SK-N-MC (cell line): ENCODE data around the gene NECAB2.

Source experiments
- DNase-seq: peaks from one replicate; pipeline ENCODE4 v3.0.0-alpha.2; 2011; ENCODE audit warnings: low read depth, low spot score
- H3K27ac ChIP-seq: fragments of 200-600 bp; sonication (generic); 2 replicates; pipeline ENCODE4 v1.5.1; 2016; ENCODE audit warnings: mixed run types
- H3K36me3 ChIP-seq: fragments of 200-600 bp; sonication (generic); 2 replicates; pipeline ENCODE4 v1.6.1; 2017; ENCODE audit warnings: antibody characterized with exemption, low read length, mixed read lengths; ENCODE audit not compliant: insufficient read depth
- H3K4me3 ChIP-seq: fragments of 200-600 bp; sonication (generic); 2 replicates; pipeline ENCODE4 v1.5.1; 2016
- H3K9ac ChIP-seq: fragments of 200-600 bp; sonication (generic); 2 replicates; pipeline ENCODE4 v1.8.0; 2017; ENCODE audit warnings: mixed run types, mixed read lengths; ENCODE audit not compliant: insufficient read length
- H3K9me3 ChIP-seq: fragments of 200-600 bp; sonication (generic); 2 replicates; pipeline ENCODE4 v1.6.1; 2017; ENCODE audit warnings: low read depth, mild to moderate bottlenecking, antibody characterized with exemption, low read length, moderate library complexity, mixed read lengths
- EZH2 ChIP-seq: fragments of 200-600 bp; sonication (generic); IDR thresholded peaks from one replicate; pipeline ENCODE4 v1.6.1; 2017; ENCODE audit warnings: antibody characterized with exemption
- FOXP2 ChIP-seq: optimal IDR thresholded peaks from 2 replicates; pipeline ENCODE3; 2011; ENCODE audit warnings: mild to moderate bottlenecking, moderate library complexity; ENCODE audit not compliant: insufficient read depth; ENCODE audit errors: extremely low read length, control extremely low read depth
- POLR2AphosphoS5 ChIP-seq: IDR thresholded peaks from 2 replicates; pipeline ENCODE4 v1.6.1; 2012; ENCODE audit warnings: mild to moderate bottlenecking, low read depth, low read length, borderline replicate concordance

NECAB2 gene

GRCh38 chr16:83983491-83983890 lies 15.4 kb downstream of the NECAB2 start:
- Histone ChIP-seq H3K36me3 (no peaks in the 10 kb centered on the region), H3K9ac (no peak overlapping the region), H3K27ac (no peak overlapping the region), H3K4me3 (no peak overlapping the region), H3K9me3 (no peaks in the 10 kb centered on the region)
- no peak for TF ChIP-seq POLR2AphosphoS5
- TF ChIP-seq EZH2, result no peak
- TF ChIP-seq FOXP2, result no peak
- no peak for DNase-seq

DNA sequence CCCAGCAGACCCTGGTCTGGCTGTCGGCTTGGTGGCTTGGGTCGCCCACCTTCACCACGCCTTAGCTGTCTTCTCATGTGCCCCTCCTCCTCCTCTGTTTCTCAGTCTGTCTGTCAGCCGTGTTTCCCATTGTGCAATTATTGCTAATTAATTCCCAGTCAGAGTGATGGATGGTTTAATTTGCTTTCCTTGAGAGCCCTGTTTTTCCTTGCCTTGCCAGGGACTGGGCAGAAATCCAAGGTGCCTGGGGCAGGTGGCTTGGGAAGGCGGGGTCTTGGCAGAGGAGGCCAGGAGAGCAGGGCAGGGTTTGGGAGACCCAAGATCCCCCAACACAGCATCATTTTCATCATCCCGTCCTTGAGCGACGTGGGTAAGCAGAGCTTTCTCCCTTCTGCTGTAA lies 21.3 kb downstream of the NECAB2 start:
- no peak for DNase-seq
- Histone ChIP-seq H3K4me3 (no peak overlapping the region), H3K9ac (no peak overlapping the region), H3K9me3 (no peaks in the 10 kb centered on the region), H3K27ac (no peak overlapping the region), H3K36me3 (no peaks in the 10 kb centered on the region)
- no peak for TF ChIP-seq FOXP2
- no peak for TF ChIP-seq POLR2AphosphoS5
- no peak for TF ChIP-seq EZH2

GRCh38 chr16:83990492-83990891 lies 22.4 kb downstream of the NECAB2 start:
- TF ChIP-seq POLR2AphosphoS5 (no peak), EZH2 (no peak)
- H3K4me3 ChIP-seq, result no peak overlapping the region
- no peaks in the 10 kb centered on the region for H3K9me3 ChIP-seq
- no peak overlapping the region for H3K27ac ChIP-seq
- no peak overlapping the region for H3K9ac ChIP-seq
- no peak for DNase-seq
- no peaks in the 10 kb centered on the region for H3K36me3 ChIP-seq

- Histone ChIP-seq H3K9ac (no peak overlapping the region), H3K27ac (no peak overlapping the region), H3K9me3 (no peaks in the 10 kb centered on the region), H3K4me3 (no peak overlapping the region), H3K36me3 (no peaks in the 10 kb centered on the region)
- DNase-seq, result no peak
- no peak for TF ChIP-seq POLR2AphosphoS5
- TF ChIP-seq EZH2, result no peak
- TF ChIP-seq FOXP2, result no peak
Measured at GRCh38 chr16:83992624-83993023, 24.6 kb downstream of the NECAB2 start.

GRCh38 chr16:83994087-83994486 lies 26.0 kb downstream of the NECAB2 start:
- Histone ChIP-seq H3K9ac (no peak overlapping the region), H3K9me3 (no peaks in the 10 kb centered on the region), H3K27ac (no peak overlapping the region), H3K36me3 (no peaks in the 10 kb centered on the region), H3K4me3 (no peak overlapping the region)
- DNase-seq, result no peak
- TF ChIP-seq FOXP2 (no peak), POLR2AphosphoS5 (no peak)

DNA sequence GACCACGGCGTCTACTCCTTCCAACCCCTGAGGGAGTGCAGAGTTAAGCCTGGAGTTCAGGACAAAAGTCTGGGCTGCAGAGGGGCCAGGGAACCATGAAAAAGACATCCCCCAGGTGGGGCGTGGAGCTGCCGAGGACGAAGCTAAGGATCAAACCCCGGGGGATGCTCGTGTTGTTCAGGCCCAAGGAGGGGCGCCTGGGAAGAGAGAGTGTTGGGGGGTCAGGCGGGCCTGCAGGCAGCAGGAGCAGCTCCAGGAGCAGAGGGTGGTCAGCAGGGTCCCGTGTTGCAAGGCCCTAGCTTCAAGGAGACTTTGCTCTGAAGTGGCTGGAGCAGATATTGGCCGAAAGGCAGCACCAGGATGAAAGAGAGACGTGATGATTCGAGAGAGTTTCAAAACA lies 26.7 kb downstream of the NECAB2 start:
- no peak for DNase-seq
- Histone ChIP-seq H3K9ac (no peak overlapping the region), H3K27ac (no peak overlapping the region), H3K9me3 (no peaks in the 10 kb centered on the region), H3K4me3 (no peak overlapping the region), H3K36me3 (no peaks in the 10 kb centered on the region)
- TF ChIP-seq POLR2AphosphoS5 (no peak), EZH2 (no peak), FOXP2 (no peak)

DNA sequence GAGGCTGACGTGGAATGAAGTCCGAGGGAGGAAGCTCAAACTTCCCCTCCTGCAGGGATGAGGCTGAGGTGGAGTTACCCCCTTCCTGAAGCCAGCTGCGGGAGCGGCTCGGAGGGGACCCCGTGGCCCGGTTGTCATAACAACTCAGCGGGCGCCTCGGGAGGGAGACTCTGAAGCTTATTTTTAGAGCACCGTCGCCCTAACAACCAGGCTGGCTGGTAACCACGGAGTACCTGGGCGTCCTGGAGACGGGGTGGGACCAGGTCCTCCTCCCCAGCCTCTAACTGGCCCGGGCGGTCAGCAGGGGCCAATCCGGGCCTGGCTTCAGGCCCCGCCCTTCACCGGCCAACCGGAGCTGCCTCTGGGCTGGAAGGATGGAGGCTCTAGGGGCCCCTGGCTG lies 27.7 kb downstream of the NECAB2 start:
- TF ChIP-seq FOXP2, result no peak
- TF ChIP-seq EZH2, result no peak
- TF ChIP-seq POLR2AphosphoS5, result no peak
- no peak for DNase-seq
- Histone ChIP-seq H3K9ac (no peak overlapping the region), H3K36me3 (no peaks in the 10 kb centered on the region), H3K9me3 (no peaks in the 10 kb centered on the region), H3K4me3 (no peak overlapping the region), H3K27ac (no peak overlapping the region)

DNA sequence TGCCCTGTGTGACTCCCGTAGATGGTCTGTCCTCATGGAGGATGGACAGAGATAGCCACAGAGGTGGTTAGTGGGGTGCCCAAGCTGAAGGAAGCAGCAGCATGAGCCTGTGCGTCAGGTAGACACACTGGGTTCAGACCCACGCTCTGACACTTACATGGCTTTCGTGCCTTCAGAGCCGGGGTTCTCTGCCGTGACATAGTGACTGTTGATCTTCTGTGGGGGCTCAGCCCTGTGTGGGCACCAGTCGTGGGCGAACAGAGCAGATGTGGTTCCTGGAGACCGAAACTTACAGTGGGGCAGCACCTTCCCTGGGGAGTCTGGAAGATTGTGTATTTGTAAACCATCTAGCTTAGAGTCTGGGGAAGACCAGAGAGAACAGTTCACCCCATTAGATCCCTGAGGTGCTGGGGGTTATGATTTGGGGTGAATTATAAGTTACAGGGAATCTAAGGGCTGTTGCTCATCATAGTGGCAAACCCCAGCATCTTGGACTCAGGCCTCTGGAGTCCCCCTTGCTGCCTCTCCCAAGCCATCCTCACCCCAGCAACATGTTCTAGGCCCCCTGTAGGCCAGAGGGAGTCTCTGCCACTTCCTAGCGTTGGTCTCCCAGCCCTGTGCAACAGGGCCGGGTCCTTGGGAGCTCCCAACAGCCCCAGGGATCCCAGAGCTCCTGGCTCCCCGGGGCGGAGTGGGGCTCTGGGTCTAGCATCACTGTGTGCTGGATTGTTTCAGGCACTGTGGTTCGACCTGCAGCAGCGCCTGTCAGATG lies 28.6 kb downstream of the NECAB2 start:
- no peak overlapping the region for H3K27ac ChIP-seq
- H3K36me3 ChIP-seq, result no peaks in the 10 kb centered on the region
- H3K4me3 ChIP-seq, result no peak overlapping the region
- no peak for TF ChIP-seq POLR2AphosphoS5
- TF ChIP-seq EZH2, result no peak
- TF ChIP-seq FOXP2, result no peak
- H3K9ac ChIP-seq, result no peak overlapping the region
- H3K9me3 ChIP-seq, result no peaks in the 10 kb centered on the region
- DNase-seq, result no peak

- Histone ChIP-seq H3K9ac (no peak overlapping the region), H3K27ac (no peak overlapping the region), H3K36me3 (no peaks in the 10 kb centered on the region), H3K9me3 (no peaks in the 10 kb centered on the region), H3K4me3 (no peak overlapping the region)
- DNase-seq, result no peak
- TF ChIP-seq POLR2AphosphoS5 (no peak), FOXP2 (no peak), EZH2 (no peak)
Measured at GRCh38 chr16:83998091-83998490, 30.0 kb downstream of the NECAB2 start.
